ENCODE measurements around the gene HAP1. TPM values are rescaled to one million over a fixed set of nuclear protein-coding genes. Genes with fewer than 3 reads are reported as not detected.

Gene HAP1
- total and polyA plus RNA-seq, 2 experiments from 2014 or later = 0.98 to 2.1 TPM

- no peaks in the 10 kb centered on the region for H3K27me3 ChIP-seq
- H3K4me1 ChIP-seq (ENCODE audit: low read depth) = peaks cover 18% of the 10 kb centered on the region
- H3K4me3 ChIP-seq = no peak overlapping the region
- H3K9me3 ChIP-seq (ENCODE audit: low read depth) = no peaks in the 10 kb centered on the region
- H3K27ac ChIP-seq = peak overlapping the region; percentile 85
- peaks cover 33% of the 10 kb centered on the region for H3K36me3 ChIP-seq
- TF ChIP-seq CTCF (IDR thresholded peaks at IDR 0.05; ENCODE audit: low read depth, low read length) = no peak
- DNase-seq (ENCODE audit: low read depth in 1 of 2, low spot score in 1 of 2) = no peak
Observed at GRCh38 chr17:41772586-41773189, 38.2 kb upstream of the HAP1 start.

GRCh38 chr17:41772218-41772585, 37.8 kb upstream of the HAP1 start:
- Histone ChIP-seq H3K27ac (peak overlapping the region; percentile 85), H3K4me1 (ENCODE audit: low read depth) (peaks cover 18% of the 10 kb centered on the region), H3K4me3 (no peak overlapping the region), H3K9me3 (ENCODE audit: low read depth) (no peaks in the 10 kb centered on the region), H3K27me3 (no peaks in the 10 kb centered on the region), H3K36me3 (peaks cover 38% of the 10 kb centered on the region)
- no peak for DNase-seq (ENCODE audit: low read depth in 1 of 2, low spot score in 1 of 2)
- no peak for TF ChIP-seq CTCF (IDR thresholded peaks at IDR 0.05; ENCODE audit: low read depth, low read length)

- no peaks in the 10 kb centered on the region for H3K9me3 ChIP-seq (ENCODE audit: low read depth)
- H3K4me1 ChIP-seq (ENCODE audit: low read depth) = peaks cover 18% of the 10 kb centered on the region
- no peak overlapping the region for H3K27ac ChIP-seq
- peaks cover 42% of the 10 kb centered on the region for H3K36me3 ChIP-seq
- no peaks in the 10 kb centered on the region for H3K27me3 ChIP-seq
- no peak for TF ChIP-seq CTCF (IDR thresholded peaks at IDR 0.05; ENCODE audit: low read depth, low read length)
- no peak for DNase-seq (ENCODE audit: low read depth in 1 of 2, low spot score in 1 of 2)
- H3K4me3 ChIP-seq = no peak overlapping the region
Observed at GRCh38 chr17:41771389-41772206, 37.2 kb upstream of the HAP1 start.

GRCh38 chr17:41769985-41770384, 35.5 kb upstream of the HAP1 start:
- Histone ChIP-seq H3K27ac (no peak overlapping the region), H3K36me3 (peaks cover 54% of the 10 kb centered on the region), H3K4me1 (ENCODE audit: low read depth) (peaks cover 15% of the 10 kb centered on the region), H3K27me3 (no peaks in the 10 kb centered on the region), H3K4me3 (no peak overlapping the region), H3K9me3 (ENCODE audit: low read depth) (no peaks in the 10 kb centered on the region)
- no peak for DNase-seq (ENCODE audit: low read depth in 1 of 2, low spot score in 1 of 2)
- no peak for TF ChIP-seq CTCF (IDR thresholded peaks at IDR 0.05; ENCODE audit: low read depth, low read length)

GRCh38 chr17:41769346-41769862, 35.0 kb upstream of the HAP1 start:
- H3K4me3 ChIP-seq = no peak overlapping the region
- peaks cover 60% of the 10 kb centered on the region for H3K36me3 ChIP-seq
- no peaks in the 10 kb centered on the region for H3K27me3 ChIP-seq
- no peak overlapping the region for H3K27ac ChIP-seq
- H3K9me3 ChIP-seq (ENCODE audit: low read depth) = no peaks in the 10 kb centered on the region
- H3K4me1 ChIP-seq (ENCODE audit: low read depth) = peaks cover 15% of the 10 kb centered on the region
- no peak for DNase-seq (ENCODE audit: low read depth in 1 of 2, low spot score in 1 of 2)
- TF ChIP-seq CTCF (IDR thresholded peaks at IDR 0.05; ENCODE audit: low read depth, low read length) = no peak
